Testis (tissue), 2 donors: Measurements from ENCODE around the gene FOXE1.

ENCODE experiments used
- CTCF ChIP-seq, 3 experiments: fragments of 450-650 bp in 2 of 3; fragments of 200-600 bp in 1 of 3; sonication (generic) in 1 of 3; IDR thresholded peaks; one replicate each; pipeline ENCODE4 v1.5.1; 2016 to 2019; ENCODE audit warnings: antibody characterized with exemption in 3 of 3, mild to moderate bottlenecking in 2 of 3, moderate library complexity in 1 of 3
- POLR2A ChIP-seq: fragments of 450-650 bp; IDR thresholded peaks from one replicate; pipeline ENCODE4 v1.6.1; 2017; ENCODE audit warnings: antibody characterized with exemption, mild to moderate bottlenecking, moderate library complexity

DNA sequence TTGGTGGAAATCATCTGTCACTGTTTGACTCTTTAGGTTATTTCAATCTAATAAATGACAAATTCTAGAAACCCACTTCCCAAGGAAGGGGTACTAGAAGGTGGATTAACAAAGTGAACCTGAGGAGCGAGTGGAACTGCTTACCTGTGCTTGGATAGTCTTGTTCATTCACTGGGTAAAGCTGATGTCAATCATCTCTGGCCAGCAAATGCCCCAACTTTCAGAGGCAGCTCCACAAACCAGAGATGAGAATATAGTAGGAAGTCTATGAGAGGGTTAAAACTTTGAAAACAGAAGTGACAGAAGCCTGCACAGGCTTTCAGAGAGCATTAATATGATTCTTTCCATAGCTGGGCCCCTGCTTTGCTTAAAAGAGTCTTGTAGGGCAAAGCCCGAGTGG lies 7.3 kb upstream of the FOXE1 start:
- TF ChIP-seq CTCF (IDR thresholded peaks at IDR 0.05): no peak
- no peak for TF ChIP-seq POLR2A
